ENCODE measurements around the gene PLPP1.
"Not testable (repeated sequence)": the region's sequence is repeated elsewhere in the genome, so short reads cannot be mapped to it uniquely, and the experiment has no call there.

Gene PLPP1

DNA sequence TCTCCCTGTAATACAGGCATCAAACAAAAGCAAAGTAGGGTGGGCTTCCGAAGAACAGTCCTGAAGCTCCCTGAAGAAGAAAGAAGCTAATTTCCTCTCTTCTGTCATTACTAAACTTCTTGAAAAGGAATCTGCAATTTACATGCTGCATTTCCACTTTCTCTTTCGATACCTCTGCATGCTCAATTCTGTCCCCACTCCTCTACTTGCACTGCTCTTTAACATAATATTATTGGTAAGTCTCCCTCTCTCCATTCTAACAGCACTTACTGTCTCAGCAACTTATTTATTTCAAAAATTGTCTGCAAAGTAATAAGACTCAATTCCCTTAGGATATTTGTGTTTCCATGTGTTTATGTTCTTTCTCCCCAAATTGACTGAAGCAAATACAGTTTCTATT lies 3.9 kb upstream of the PLPP1 start:
- peak; percentile 59 for DNase-seq (ENCODE audit: low read depth)
- no peak overlapping the region; the same call in 1 of the 2 replicates for H3K4me3 ChIP-seq (ENCODE audit: low read depth, low read length)
- TF ChIP-seq, protein P1, sequence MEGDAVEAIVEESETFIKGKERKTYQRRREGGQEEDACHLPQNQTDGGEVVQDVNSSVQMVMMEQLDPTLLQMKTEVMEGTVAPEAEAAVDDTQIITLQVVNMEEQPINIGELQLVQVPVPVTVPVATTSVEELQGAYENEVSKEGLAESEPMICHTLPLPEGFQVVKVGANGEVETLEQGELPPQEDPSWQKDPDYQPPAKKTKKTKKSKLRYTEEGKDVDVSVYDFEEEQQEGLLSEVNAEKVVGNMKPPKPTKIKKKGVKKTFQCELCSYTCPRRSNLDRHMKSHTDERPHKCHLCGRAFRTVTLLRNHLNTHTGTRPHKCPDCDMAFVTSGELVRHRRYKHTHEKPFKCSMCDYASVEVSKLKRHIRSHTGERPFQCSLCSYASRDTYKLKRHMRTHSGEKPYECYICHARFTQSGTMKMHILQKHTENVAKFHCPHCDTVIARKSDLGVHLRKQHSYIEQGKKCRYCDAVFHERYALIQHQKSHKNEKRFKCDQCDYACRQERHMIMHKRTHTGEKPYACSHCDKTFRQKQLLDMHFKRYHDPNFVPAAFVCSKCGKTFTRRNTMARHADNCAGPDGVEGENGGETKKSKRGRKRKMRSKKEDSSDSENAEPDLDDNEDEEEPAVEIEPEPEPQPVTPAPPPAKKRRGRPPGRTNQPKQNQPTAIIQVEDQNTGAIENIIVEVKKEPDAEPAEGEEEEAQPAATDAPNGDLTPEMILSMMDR (IDR thresholded peaks at IDR 0.05; ENCODE audit: insufficient read depth, low read depth, low read length, missing control alignments): no peak

DNA sequence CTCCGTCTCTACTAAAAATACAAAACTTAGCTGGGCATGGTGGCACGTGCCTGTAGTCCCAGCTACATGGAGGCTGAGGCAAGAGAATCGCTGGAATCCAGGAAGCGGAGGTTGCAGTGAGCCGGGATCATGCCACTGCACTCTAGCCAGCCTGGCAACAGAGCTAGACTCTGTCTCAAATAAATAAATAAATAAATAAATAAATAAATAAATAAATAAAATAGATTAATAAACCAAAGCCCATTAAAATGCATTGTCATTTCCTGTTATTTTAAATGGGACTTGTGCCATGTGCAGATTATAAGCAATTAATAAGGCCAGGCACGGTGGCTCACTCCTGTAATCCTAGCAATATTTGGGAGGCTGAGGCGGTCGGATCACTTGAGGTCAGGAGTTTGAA lies 2.6 kb upstream of the PLPP1 start:
- DNase-seq (ENCODE audit: low read depth); H3K4me3 ChIP-seq (ENCODE audit: low read depth, low read length): not testable (repeated sequence)

DNA sequence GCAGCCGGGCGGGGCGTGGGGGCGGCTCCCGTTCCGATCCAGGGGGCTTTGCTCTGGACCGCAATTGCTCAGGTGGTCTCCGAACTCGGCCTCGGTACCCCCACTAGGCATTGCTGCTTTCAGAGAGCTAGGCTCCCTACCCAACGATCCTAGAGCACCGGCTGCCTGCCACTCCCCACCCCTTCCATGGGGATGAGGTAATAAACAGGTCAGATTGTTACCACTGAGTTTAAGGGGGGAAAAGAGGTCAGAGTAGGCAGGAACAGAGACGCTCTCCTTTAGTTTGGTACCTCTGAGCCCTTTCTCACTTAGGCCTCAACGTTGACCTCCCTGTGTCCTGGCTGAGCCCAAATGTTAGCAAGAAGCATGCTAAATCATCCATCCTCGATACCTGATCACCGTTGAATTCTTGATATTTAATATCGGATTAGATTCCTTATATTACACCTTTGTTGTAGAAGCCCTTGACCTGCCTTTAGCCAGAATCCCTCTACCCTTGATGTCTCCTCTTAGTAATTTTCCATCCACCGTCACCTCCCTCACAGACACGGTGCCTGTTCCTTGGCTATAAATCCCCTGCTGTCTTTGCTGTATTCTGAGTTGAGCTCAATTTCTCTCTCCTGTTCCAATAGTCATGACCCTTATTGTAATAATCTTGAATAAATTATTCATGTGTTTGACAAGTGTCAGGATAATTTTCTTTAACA lies 588 bp upstream of the PLPP1 start:
- TF ChIP-seq, protein P1 (IDR thresholded peaks at IDR 0.05; ENCODE audit: insufficient read depth, low read depth, low read length, missing control alignments): no peak
- DNase-seq (ENCODE audit: low read depth): no peak
- H3K4me3 ChIP-seq (ENCODE audit: low read depth, low read length): peak overlapping the region; percentile 97

DNA sequence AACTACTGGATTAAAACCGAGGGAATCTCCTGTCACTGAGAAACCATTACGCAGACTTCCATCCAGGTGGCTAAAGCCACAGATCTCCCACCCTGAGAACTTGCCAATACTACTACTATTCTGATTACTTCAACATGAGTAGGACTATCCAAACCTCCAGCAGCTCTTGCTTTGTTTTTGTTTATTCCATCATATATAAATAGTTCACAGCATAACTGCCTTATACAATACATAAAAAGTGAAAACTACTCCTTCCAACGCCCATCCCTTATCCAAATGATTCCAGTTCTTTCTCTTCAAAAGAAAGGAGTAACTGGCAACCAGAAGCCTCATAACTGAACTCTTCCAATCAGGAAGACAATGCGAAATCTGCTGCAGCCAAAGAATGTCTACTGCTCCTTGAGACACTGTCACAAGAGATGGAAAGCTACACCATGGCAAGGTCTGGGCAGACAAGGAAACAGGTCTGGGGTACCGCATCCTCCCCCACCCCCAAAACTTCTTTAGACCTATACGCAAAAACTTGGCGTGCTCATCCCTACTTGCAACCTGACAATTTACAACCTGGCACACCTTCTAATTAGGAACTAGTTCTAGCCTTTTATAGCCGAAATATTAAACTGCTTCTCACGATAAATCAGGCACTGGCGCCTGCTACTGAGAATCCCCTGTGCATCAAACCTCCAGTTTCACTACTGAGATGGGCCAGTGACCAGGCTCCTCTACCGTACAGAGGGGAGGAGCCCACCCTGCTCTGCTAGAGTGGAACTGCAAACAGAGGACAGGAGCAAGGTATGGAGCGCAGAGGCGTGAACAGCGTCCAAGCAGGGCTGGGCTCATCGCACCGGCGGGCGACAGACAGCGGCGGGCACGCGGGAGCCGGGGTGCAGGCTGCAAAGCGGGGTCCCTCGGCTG lies 986 bp downstream of the PLPP1 start:
- TF ChIP-seq, protein P1 (IDR thresholded peaks at IDR 0.05; ENCODE audit: insufficient read depth, low read depth, low read length, missing control alignments): no peak
- peak overlapping the region; percentile 97 for H3K4me3 ChIP-seq (ENCODE audit: low read depth, low read length)
- peak; percentile 67 for DNase-seq (ENCODE audit: low read depth)

DNA sequence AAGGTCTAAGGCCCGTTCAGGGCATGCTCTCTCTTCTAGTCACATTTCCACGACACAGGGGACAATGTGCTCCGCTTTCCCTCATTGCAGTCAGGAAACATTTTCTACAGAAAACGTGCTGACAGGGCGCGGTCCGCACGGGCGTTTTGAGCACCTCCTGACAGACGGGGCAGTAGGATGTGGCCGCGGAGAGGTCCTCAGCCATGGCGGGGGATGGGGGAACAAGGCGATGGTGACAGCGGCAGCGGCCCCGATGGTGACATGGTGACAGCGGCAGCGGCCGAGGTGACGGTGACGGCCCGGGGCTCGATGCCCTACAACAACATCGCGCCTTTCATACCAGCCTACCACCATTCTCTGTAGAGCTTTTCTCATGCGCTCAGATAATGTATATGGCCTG lies 4.1 kb downstream of the PLPP1 start:
- DNase-seq (ENCODE audit: low read depth): no peak
- TF ChIP-seq, protein P1 (IDR thresholded peaks at IDR 0.05; ENCODE audit: insufficient read depth, low read depth, low read length, missing control alignments): no peak
- H3K4me3 ChIP-seq (ENCODE audit: low read depth, low read length): no peak overlapping the region

DNA sequence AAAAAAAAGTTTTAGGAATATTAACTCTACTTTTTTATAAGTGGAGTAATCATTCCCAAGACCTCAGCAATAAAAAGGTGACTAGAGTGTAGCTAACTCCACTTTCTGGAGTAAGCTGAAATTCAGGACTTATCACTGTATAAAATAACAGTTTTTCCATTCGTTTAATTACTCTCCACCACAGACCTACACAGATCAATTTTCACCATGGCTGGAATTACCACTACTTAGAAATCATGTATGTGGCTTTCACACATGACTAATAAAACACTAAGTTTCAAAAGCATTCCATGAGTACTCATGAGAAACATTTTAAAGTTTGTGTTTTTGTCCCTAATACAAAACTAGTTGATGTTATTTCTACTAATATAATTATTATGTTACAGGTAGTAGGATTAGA lies 9.9 kb downstream of the PLPP1 start:
- H3K4me3 ChIP-seq (ENCODE audit: low read depth, low read length): no peak overlapping the region
- TF ChIP-seq, protein P1 (IDR thresholded peaks at IDR 0.05; ENCODE audit: insufficient read depth, low read depth, low read length, missing control alignments): no peak
- DNase-seq (ENCODE audit: low read depth): no peak

DNA sequence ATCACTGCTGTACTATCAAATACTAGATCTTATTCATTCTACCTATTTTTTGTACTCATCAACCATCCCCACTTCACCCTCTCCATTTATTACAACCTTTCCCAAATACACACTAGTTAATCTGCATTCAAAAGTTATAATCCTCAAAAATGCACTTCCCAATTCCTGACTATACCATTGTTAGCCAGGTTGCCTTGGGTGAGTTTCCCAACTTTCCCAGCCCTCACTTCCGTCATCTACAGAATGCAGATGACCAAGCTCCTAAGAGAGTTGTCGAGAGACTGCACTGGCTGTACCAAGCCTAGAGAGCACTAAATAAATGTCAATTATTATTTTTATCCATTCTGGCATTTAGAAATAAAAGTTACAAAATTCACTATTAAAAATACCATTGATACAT lies 11.5 kb downstream of the PLPP1 start:
- no peak for DNase-seq (ENCODE audit: low read depth)
- TF ChIP-seq, protein P1 (IDR thresholded peaks at IDR 0.05; ENCODE audit: insufficient read depth, low read depth, low read length, missing control alignments): no peak
- H3K4me3 ChIP-seq (ENCODE audit: low read depth, low read length): no peak overlapping the region
